22Rv1 (cell line): ENCODE data around the gene KLHL2.

Experiments
- CTCF ChIP-seq: fragments of 450-650 bp; IDR thresholded peaks from 2 replicates; pipeline ENCODE4 v1.5.1; 2017; ENCODE audit warnings: mild to moderate bottlenecking
- ZFX ChIP-seq: fragments of 450-650 bp; IDR thresholded peaks from 2 replicates; pipeline ENCODE4 v1.6.1; 2017; ENCODE audit warnings: antibody characterized with exemption, borderline replicate concordance

- TF ChIP-seq CTCF (no peak), ZFX (no peak)
These were observed 10.0 kb downstream of the KLHL2 start for GRCh38 chr4:165217325-165217724.
